ENCODE data around the gene TRIM44.

GRCh38 chr11:35677904-35678303 is 15.3 kb downstream of the TRIM44 start:
- TF ChIP-seq POLR2AphosphoS5 (IDR thresholded peaks at IDR 0.05; ENCODE audit: low read depth, low read length) (no peak), SPI1 (IDR thresholded peaks at IDR 0.05; ENCODE audit: low read depth, low read length) (no peak), TAF1 (IDR thresholded peaks at IDR 0.05; ENCODE audit: low read depth, low read length) (no peak), POLR2A (IDR thresholded peaks at IDR 0.05; ENCODE audit: low read depth, low read length) (no peak), PAX5 (IDR thresholded peaks at IDR 0.05; ENCODE audit: insufficient read depth, low read length, severe bottlenecking) (no peak)

All from GM12891 (cell line).